H9 (cell line): ENCODE results near the gene SNED1. TPM values are rescaled to one million over a fixed set of nuclear protein-coding genes. Genes with fewer than 3 reads are reported as not detected.
A peak's percentile ranks its signal among the peaks of the same experiment; 100 is the strongest.

ENCODE experiments used
- DNase-seq: peaks from one replicate; pipeline ENCODE4 v3.0.0-alpha.2; 2017
- H2AFZ ChIP-seq: one replicate; pipeline ENCODE4 v1.6.1; 2013; ENCODE audit warnings: mild to moderate bottlenecking, low read length, control low read depth, moderate library complexity
- H2AK5ac ChIP-seq: 2 replicates; pipeline ENCODE4 v1.6.1; 2013; ENCODE audit warnings: low read length, control low read depth, mixed read lengths; ENCODE audit not compliant: insufficient read length
- H2BK120ac ChIP-seq: one replicate; pipeline ENCODE4 v1.6.1; 2013; ENCODE audit warnings: low read depth, mild to moderate bottlenecking, low read length, control low read depth, inconsistent platforms; ENCODE audit not compliant: poor library complexity, severe bottlenecking
- H2BK12ac ChIP-seq: 2 replicates; pipeline ENCODE4 v1.6.1; 2013; ENCODE audit warnings: low read length, control low read depth, mixed read lengths, low read depth; ENCODE audit not compliant: insufficient read length
- H2BK15ac ChIP-seq: 2 replicates; pipeline ENCODE4 v1.6.1; 2013; ENCODE audit warnings: low read depth, low read length, control low read depth
- H2BK20ac ChIP-seq: one replicate; pipeline ENCODE4 v1.6.1; 2013; ENCODE audit warnings: low read depth, mild to moderate bottlenecking, low read length, control low read depth, inconsistent platforms; ENCODE audit not compliant: poor library complexity, severe bottlenecking
- H2BK5ac ChIP-seq: 2 replicates; pipeline ENCODE4 v1.6.1; 2013; ENCODE audit warnings: low read length, control low read depth, mixed read lengths; ENCODE audit not compliant: insufficient read length
- H3K14ac ChIP-seq: 2 replicates; pipeline ENCODE4 v1.6.1; 2013; ENCODE audit warnings: low read length, control low read depth; ENCODE audit not compliant: insufficient read depth
- H3K18ac ChIP-seq: 2 replicates; pipeline ENCODE4 v1.6.1; 2013; ENCODE audit warnings: low read depth, mild to moderate bottlenecking, mixed read lengths, low read length, control low read depth; ENCODE audit not compliant: insufficient read length
- H3K23ac ChIP-seq: 2 replicates; pipeline ENCODE4 v1.6.1; 2013; ENCODE audit warnings: low read length, control low read depth, mixed read lengths, low read depth; ENCODE audit not compliant: insufficient read length
- H3K23me2 ChIP-seq: 2 replicates; pipeline ENCODE4 v1.6.1; 2013; ENCODE audit warnings: low read depth, mild to moderate bottlenecking, mixed read lengths, low read length, control low read depth; ENCODE audit not compliant: insufficient read length, poor library complexity, severe bottlenecking
- H3K27ac ChIP-seq: 2 replicates; pipeline ENCODE4 v1.5.1; 2013; ENCODE audit warnings: low read length, control low read depth, mixed read lengths, low read depth; ENCODE audit not compliant: insufficient read length
- H3K27me3 ChIP-seq: 2 replicates; pipeline ENCODE4 v1.6.1; 2013; ENCODE audit warnings: low read length, control low read depth, inconsistent platforms; ENCODE audit not compliant: insufficient read depth
- H3K4ac ChIP-seq: 2 replicates; pipeline ENCODE4 v1.6.1; 2013; ENCODE audit warnings: low read depth, mild to moderate bottlenecking, control low read depth, inconsistent platforms, low read length, moderate library complexity
- H3K4me1 ChIP-seq: 2 replicates; pipeline ENCODE4 v1.6.1; 2013; ENCODE audit warnings: low read length, control low read depth, inconsistent platforms; ENCODE audit not compliant: insufficient read depth
- H3K4me2 ChIP-seq: 2 replicates; pipeline ENCODE4 v1.6.1; 2013; ENCODE audit warnings: low read length, control low read depth, mixed read lengths; ENCODE audit not compliant: insufficient read length, insufficient read depth
- H3K56ac ChIP-seq: 2 replicates; pipeline ENCODE4 v1.6.1; 2013; ENCODE audit warnings: low read depth, mild to moderate bottlenecking, mixed read lengths, low read length, control low read depth; ENCODE audit not compliant: insufficient read length
- H3K79me1 ChIP-seq: 2 replicates; pipeline ENCODE4 v1.6.1; 2013; ENCODE audit warnings: low read depth, mild to moderate bottlenecking, moderate library complexity, low read length, control low read depth, inconsistent platforms; ENCODE audit not compliant: insufficient read depth, poor library complexity, severe bottlenecking
- H3K79me2 ChIP-seq: 2 replicates; pipeline ENCODE4 v1.6.1; 2013; ENCODE audit warnings: low read length, control low read depth, inconsistent platforms; ENCODE audit not compliant: insufficient read depth
- H3K9ac ChIP-seq: 2 replicates; pipeline ENCODE4 v1.6.1; 2013; ENCODE audit warnings: low read length, control low read depth, mixed read lengths; ENCODE audit not compliant: insufficient read length; ENCODE audit errors: extremely low read depth
- H3K9me3 ChIP-seq: one replicate; pipeline ENCODE4 v1.6.1; 2013; ENCODE audit warnings: low read depth, low read length, inconsistent platforms; ENCODE audit not compliant: control insufficient read depth
- H3T11ph ChIP-seq: one replicate; pipeline ENCODE4 v1.6.1; 2013; ENCODE audit warnings: mild to moderate bottlenecking, low read length, control low read depth, inconsistent platforms
- H4K20me1 ChIP-seq: one replicate; pipeline ENCODE4 v1.6.1; 2013; ENCODE audit not compliant: control insufficient read depth, insufficient read length, insufficient read depth
- H4K5ac ChIP-seq: 2 replicates; pipeline ENCODE4 v1.6.1; 2013; ENCODE audit warnings: low read depth, mild to moderate bottlenecking, mixed read lengths, low read length, control low read depth; ENCODE audit not compliant: insufficient read length
- H4K8ac ChIP-seq: replicated peaks from 2 replicates; pipeline ENCODE4 v1.6.1; 2013; ENCODE audit warnings: low read length, control low read depth, mixed read lengths, low read depth; ENCODE audit not compliant: insufficient read length
- H4K91ac ChIP-seq: 2 replicates; pipeline ENCODE4 v1.6.1; 2013; ENCODE audit warnings: low read depth, mild to moderate bottlenecking, moderate library complexity, mixed read lengths, low read length, control low read depth; ENCODE audit not compliant: insufficient read length
- H3K27ac Mint-ChIP-seq, 3 experiments: 2 replicates in 2 of 3; 3 replicates in 1 of 3; pipeline ENCODE4 v1.8.0; 2020 to 2021; ENCODE audit warnings: mixed read lengths in 3 of 3, mild to moderate bottlenecking in 1 of 3, moderate library complexity in 1 of 3
- H3K27me3 Mint-ChIP-seq: 2 replicates; pipeline ENCODE4 v1.8.0; 2021; ENCODE audit warnings: low read depth, mild to moderate bottlenecking, moderate library complexity, mixed read lengths
- H3K36me3 Mint-ChIP-seq, 3 experiments: 2 replicates in 2 of 3; 3 replicates in 1 of 3; pipeline ENCODE4 v1.8.0; 2020 to 2021; ENCODE audit warnings: low read depth in 3 of 3, mixed read lengths in 3 of 3; ENCODE audit not compliant: insufficient read depth in 1 of 3
- H3K4me1 Mint-ChIP-seq, 2 experiments: 2 replicates each; pipeline ENCODE4 v1.8.0; 2020; ENCODE audit warnings: mixed read lengths in 2 of 2
- H3K4me3 Mint-ChIP-seq, 2 experiments: 2 replicates in 1 of 2; 3 replicates in 1 of 2; pipeline ENCODE4 v1.8.0; 2020 to 2021; ENCODE audit warnings: mild to moderate bottlenecking in 2 of 2, mixed read lengths in 2 of 2, moderate library complexity in 1 of 2
- H3K9me3 Mint-ChIP-seq, 2 experiments: 2 replicates in 1 of 2; 3 replicates in 1 of 2; pipeline ENCODE4 v1.8.0; 2020; ENCODE audit warnings: mild to moderate bottlenecking in 2 of 2, mixed read lengths in 2 of 2, moderate library complexity in 1 of 2
- CTCF ChIP-seq: fragments of 200-600 bp; sonication (generic); conservative IDR thresholded peaks from 3 replicates; pipeline ENCODE4 v1.8.0; 2021; ENCODE audit warnings: antibody characterized with exemption, mild to moderate bottlenecking
- WGBS: extraction: QIAGEN DNeasy Blood & Tissue Kit; methylation state at CpG from one replicate; pipeline ENCODE4 v1.1.7; 2013; ENCODE audit warnings: missing lambda C conversion rate, low lambda C conversion rate, mixed read lengths; ENCODE audit not compliant: insufficient read length; ENCODE audit errors: extremely low coverage; 5-methylcytosine and 5-hydroxymethylcytosine counted together
- total RNA-seq: library from RNA; stranded (reverse); gene quantifications from 2 replicates; pipeline ENCODE4 v1.2.1, GENCODE V29; 2021

Gene SNED1
- total RNA-seq, 1 experiment from 2014 or later = 2.5 TPM

GRCh38 chr2:241069821-241070281 is 71.4 kb downstream of the SNED1 start:
- WGBS = no CpG with 5 or more reads among the region's 26 CpGs
- H3K18ac ChIP-seq = no peak overlapping the region
- H2AFZ ChIP-seq = no peak overlapping the region
- H2BK120ac ChIP-seq = no peak overlapping the region
- no peaks in the 10 kb centered on the region for H3K9me3 ChIP-seq
- H3K27me3 ChIP-seq = no peaks in the 10 kb centered on the region
- H3K27ac ChIP-seq = no peak overlapping the region
- H2BK5ac ChIP-seq = no peak overlapping the region
- no peaks in the 10 kb centered on the region for H3K79me2 ChIP-seq
- TF ChIP-seq CTCF = no peak
- H3K27ac Mint-ChIP-seq = no peak overlapping the region
- H3K23ac ChIP-seq = no peak overlapping the region
- no peaks in the 10 kb centered on the region for H3K79me1 ChIP-seq
- no peak overlapping the region for H3K9ac ChIP-seq
- H2AK5ac ChIP-seq = no peak overlapping the region
- H3K14ac ChIP-seq = no peak overlapping the region
- H2BK12ac ChIP-seq = no peak overlapping the region
- H4K5ac ChIP-seq = no peak overlapping the region
- no peak overlapping the region for H3K4me3 Mint-ChIP-seq
- H3K4me1 Mint-ChIP-seq = peaks cover 2 to 5% of the 10 kb centered on the region in 2 experiments; a peak in 3 of 4 replicates
- no peak overlapping the region for H3K4me2 ChIP-seq
- H3K56ac ChIP-seq = no peak overlapping the region
- H4K20me1 ChIP-seq = no peaks in the 10 kb centered on the region
- no peaks in the 10 kb centered on the region for H3K4me1 ChIP-seq
- no peak overlapping the region for H2BK20ac ChIP-seq
- no peaks in the 10 kb centered on the region for H3K36me3 Mint-ChIP-seq
- H3K27me3 Mint-ChIP-seq = no peaks in the 10 kb centered on the region; the same call in 1 of the 2 replicates
- H2BK15ac ChIP-seq = no peak overlapping the region
- no peaks in the 10 kb centered on the region for H3K9me3 Mint-ChIP-seq
- no peak overlapping the region for H3T11ph ChIP-seq
- no peak overlapping the region for H4K8ac ChIP-seq
- no peak overlapping the region for H3K4ac ChIP-seq
- no peaks in the 10 kb centered on the region for H3K23me2 ChIP-seq
- no peak overlapping the region for H4K91ac ChIP-seq
- peak; percentile 68 for DNase-seq
